HG03066 (cell line): ENCODE results near the gene USH1C.

ENCODE experiments used
- ATAC-seq: cut with Tn5 transposase; IDR thresholded peaks from one replicate; pipeline ENCODE4 v1.9.1; 2021; ENCODE audit warnings: low read depth; ENCODE audit not compliant: unreplicated experiment

USH1C gene

GRCh38 chr11:17477361-17477760, 66.9 kb downstream of the USH1C start:
- ATAC-seq, result no peak

- ATAC-seq, result no peak
Observed at GRCh38 chr11:17477084-17477333, 67.2 kb downstream of the USH1C start.

- ATAC-seq, result no peak
Observed at GRCh38 chr11:17476317-17477083, 67.7 kb downstream of the USH1C start, which contains the start of gene ABCC8. ABCC8 (minus strand) TSS chr11:17476845; CDS start chr11:17476776, 69 bp downstream.

- ATAC-seq, result no peak
Observed at GRCh38 chr11:17475666-17476316, 68.4 kb downstream of the USH1C start.

GRCh38 chr11:17473071-17473744, 71.0 kb downstream of the USH1C start:
- no peak for ATAC-seq

- ATAC-seq, result no peak
Observed at GRCh38 chr11:17472467-17472866, 71.7 kb downstream of the USH1C start.

GRCh38 chr11:17471501-17471900, 72.7 kb downstream of the USH1C start:
- ATAC-seq, result no peak

GRCh38 chr11:17469998-17470397, 74.2 kb downstream of the USH1C start:
- ATAC-seq, result no peak

- ATAC-seq, result no peak
Observed at GRCh38 chr11:17468122-17468521, 76.1 kb downstream of the USH1C start.

- ATAC-seq, result no peak
Observed at GRCh38 chr11:17463546-17464174, 80.6 kb downstream of the USH1C start.

- ATAC-seq, result no peak
Observed at GRCh38 chr11:17462940-17463339, 81.3 kb downstream of the USH1C start.

- no peak for ATAC-seq
Observed at GRCh38 chr11:17460406-17460805, 83.8 kb downstream of the USH1C start.

- ATAC-seq, result no peak
Observed at GRCh38 chr11:17459236-17459896, 84.8 kb downstream of the USH1C start.

- ATAC-seq, result no peak
Observed at GRCh38 chr11:17458268-17458667, 85.9 kb downstream of the USH1C start.

- ATAC-seq, result no peak
Observed at GRCh38 chr11:17457396-17458173, 86.6 kb downstream of the USH1C start.

- ATAC-seq, result no peak
Observed at GRCh38 chr11:17452668-17453067, 91.5 kb downstream of the USH1C start.

GRCh38 chr11:17449158-17449557, 95.1 kb downstream of the USH1C start:
- no peak for ATAC-seq

- ATAC-seq, result no peak
Observed at GRCh38 chr11:17446482-17446881, 97.7 kb downstream of the USH1C start.

- no peak for ATAC-seq
Observed at GRCh38 chr11:17445240-17445795, 98.9 kb downstream of the USH1C start.
